ENCODE measurements around the gene LRCH1. TPM values are rescaled to one million over a fixed set of nuclear protein-coding genes. Genes with fewer than 3 reads are reported as not detected.
A peak's percentile ranks its signal among the peaks of the same experiment; 100 is the strongest.

Gene LRCH1
- total RNA-seq, 1 donor from 2014 or later = 15.4 TPM

GRCh38 chr13:46614582-46614981 lies 61.6 kb downstream of the LRCH1 start:
- DNase-seq (ENCODE audit: low spot score) = no peak

DNA sequence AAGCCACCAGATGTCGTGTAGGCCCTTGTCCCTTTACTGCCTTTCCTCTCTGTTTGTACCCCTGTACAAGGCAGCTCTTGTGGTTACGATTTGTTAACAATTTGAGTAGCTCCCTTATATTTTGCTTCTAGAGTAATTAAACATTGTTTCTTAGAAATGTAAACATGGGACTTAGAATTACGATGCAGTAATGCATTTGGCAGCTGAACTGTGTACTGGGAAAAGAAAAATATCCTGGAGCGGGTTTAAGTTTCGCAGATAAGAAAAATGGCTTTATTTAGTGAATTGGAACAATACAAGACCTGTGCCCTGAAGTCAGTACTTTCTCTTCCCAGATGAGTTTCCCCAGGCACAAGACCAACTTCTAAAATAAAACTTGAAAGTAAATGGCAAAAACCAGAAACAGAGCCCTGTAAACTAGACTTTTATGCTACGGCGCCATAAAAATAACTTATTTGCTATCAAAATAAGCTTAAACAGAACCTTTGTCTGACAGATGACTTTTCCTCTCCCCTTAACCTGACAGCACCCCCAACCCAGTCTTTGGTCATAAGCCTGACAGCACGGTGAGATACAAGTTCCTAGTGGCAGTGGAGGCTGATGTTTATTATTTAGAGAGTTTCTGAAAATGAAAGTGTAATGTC lies 63.0 kb downstream of the LRCH1 start:
- peak; percentile 48 for DNase-seq (ENCODE audit: low spot score)

DNA sequence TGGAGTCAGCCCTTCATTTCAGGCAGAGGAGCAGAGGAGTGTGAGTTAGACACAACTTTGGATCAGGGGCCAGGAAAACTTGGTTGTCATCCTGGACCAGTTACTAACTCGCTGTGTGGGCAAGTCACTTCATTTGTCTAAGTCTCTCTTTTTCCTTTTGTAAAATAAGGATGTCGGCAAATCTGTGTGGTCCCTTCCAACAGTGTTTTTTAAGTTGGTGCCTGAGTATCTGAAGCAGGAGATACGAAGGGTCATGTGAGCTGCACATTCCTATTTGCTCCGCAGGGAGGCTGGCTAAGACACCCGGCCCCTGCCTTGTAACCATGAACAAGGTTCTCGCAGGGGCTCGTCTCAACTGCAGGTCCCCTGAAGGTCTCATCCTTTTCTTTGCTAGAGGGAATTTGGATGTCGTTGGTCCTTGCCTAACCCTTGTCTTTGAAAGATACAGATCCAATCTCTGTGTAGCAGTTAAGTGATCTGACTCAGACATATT lies 64.3 kb downstream of the LRCH1 start:
- no peak for DNase-seq (ENCODE audit: low spot score)

DNA sequence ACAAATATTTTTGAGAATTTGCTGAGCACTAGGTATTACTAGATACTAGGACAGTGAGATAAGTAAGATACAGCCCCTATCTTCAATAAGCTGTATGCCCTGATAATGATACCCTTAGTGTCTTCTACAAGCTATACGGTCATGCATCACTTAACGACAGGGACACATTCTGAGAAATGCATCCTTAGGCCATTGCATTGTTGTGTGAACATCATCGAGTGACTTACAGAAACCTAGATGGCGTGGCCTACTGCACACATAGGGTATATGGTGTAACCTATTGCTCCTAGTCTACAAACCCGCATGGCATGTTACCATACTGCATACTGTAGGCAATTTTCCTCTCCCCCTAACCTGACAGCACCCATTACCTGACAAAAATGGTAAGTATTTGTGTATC lies 64.9 kb downstream of the LRCH1 start:
- DNase-seq (ENCODE audit: low spot score) = no peak

- no peak for DNase-seq (ENCODE audit: low spot score)
These were observed 65.8 kb downstream of the LRCH1 start for GRCh38 chr13:46618694-46619254.

DNA sequence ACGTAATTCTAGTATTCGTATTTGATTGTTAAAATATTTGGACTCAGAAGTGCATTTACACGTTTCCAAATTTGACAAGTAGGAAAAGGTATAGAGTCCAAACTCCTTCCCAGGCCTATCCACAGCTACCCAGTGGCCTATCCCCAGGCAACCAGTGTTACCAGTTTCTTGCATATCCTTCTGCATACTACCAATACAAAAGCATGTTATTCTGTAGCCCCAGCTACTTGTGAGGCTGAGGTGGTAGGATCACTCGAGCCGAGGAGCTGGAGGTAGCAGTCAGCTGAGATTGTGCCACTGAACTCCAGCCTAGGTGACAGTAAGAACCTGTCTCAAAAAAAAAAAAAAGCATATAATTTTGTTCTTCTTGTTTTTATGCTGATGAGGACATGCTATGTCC lies 67.1 kb downstream of the LRCH1 start:
- no peak for DNase-seq (ENCODE audit: low spot score)

- no peak for DNase-seq (ENCODE audit: low spot score)
These were observed 67.5 kb downstream of the LRCH1 start for GRCh38 chr13:46620471-46620870.

DNA sequence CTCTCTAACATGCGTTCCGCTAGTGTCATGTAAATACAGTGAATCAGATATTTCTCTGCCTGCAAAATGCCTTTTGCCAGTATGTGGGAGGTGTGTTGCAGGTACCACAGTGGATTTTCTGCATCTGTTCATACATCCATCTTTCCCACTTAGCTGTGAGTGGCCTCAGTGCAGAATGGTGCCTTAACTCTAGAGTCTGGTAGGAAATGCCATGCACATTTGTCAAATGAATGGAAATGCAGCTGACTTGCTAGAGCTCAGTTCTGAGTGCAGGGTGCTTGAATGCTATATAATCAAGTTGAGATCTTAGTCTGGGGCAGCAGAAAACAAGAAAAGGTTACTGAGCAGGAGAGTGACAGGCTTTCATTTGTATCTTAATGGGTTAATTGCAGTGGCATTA lies 68.2 kb downstream of the LRCH1 start:
- DNase-seq (ENCODE audit: low spot score) = peak; percentile 44

- peak; percentile 87 for DNase-seq (ENCODE audit: low spot score)
These were observed 69.0 kb downstream of the LRCH1 start for GRCh38 chr13:46621792-46622629.

- DNase-seq (ENCODE audit: low spot score) = peak; percentile 96
These were observed 69.8 kb downstream of the LRCH1 start for GRCh38 chr13:46622630-46623256.

DNA sequence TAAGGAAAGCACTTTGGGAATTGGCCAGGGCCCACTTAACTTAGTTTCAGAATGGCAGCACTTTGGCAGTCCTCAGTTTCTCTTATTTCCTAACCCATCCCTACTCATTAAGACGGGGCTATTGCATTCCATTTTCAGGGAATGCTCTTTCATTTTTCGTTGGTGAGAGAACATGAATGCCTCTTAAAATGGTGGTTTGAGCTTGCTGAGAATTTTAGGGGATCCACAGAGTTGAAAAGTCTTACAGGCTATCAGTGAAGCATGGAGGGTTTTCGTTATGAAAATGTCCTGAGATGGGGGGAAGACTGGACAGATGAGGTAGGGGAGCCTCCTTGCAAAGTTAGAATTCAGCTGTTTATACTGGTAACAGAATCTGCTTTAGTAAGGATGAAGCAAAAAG lies 71.4 kb downstream of the LRCH1 start:
- DNase-seq (ENCODE audit: low spot score) = no peak

DNA sequence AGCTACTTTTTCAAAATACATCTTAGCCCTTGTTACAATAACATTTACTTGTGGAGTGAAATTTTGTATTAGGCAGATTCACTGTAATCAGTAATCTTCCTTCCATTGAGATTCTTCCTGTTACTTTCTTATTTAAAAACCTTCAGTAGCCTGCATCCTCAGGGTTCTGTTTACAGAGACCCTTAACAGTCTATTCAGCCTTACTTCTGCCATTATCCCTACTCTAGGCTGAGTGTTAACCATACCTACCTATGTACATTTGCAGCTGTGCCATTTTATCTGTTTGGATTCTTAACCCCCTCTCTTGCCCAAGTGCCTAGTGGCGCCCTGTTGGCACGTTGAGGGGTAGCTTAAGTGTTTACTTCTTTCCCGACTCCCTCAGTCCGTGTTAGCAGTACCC lies 71.9 kb downstream of the LRCH1 start:
- no peak for DNase-seq (ENCODE audit: low spot score)

DNA sequence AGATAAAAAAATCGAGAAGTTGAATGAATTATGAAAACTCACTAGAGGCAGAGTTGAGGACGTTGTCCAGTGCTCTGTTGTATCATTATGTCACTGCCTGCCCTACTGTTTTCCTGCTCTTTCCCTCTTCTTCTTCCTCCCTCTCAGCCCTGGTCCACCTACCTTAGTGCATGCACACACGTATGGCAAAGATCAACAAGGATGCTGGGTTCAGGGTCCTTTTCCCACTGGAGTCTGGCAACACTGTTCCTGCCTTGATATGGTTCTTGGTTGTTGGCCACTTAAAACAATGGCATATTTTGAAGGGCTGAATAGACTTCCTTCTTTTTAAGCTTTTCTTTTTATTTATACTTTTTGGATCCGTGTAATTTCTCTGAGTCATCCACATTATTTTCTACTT lies 74.5 kb downstream of the LRCH1 start:
- no peak for DNase-seq (ENCODE audit: low spot score)

DNA sequence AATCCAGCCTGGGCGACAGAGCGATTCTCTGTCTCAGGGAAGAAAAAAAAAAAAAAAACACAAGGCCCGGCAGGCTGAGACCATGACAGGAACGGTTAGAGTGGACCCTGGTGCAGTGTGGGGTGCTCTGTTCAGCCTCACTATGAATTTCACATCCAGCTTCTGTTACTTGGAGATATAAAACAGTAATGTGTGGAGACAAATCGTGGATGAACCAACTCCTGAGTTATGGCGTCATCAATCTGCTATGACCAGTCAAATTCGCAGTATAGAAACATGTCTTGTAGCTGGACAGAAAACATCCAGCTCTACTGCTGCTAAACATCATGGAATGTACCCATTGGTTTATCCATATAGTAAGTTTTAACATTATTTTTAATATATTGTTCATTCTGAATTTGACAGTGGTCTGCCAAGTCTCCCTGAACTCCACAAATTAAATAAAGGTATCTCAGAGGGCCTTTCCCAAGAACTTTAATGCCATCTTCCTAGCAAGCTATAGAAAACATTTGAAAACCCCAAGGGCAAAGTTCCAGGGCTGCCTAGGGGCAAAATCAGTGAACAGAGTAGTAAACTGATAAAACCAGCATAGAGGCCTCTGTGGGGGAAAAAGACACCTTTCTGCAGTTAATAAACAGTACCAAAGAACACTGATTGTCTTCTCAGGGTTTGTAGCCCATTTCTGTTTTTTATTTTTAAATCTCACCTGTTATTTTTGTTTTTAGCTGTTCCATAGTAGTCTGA lies 75.8 kb downstream of the LRCH1 start:
- no peak for DNase-seq (ENCODE audit: low spot score)

- DNase-seq (ENCODE audit: low spot score) = no peak
These were observed 76.9 kb downstream of the LRCH1 start for GRCh38 chr13:46629811-46630413.

DNA sequence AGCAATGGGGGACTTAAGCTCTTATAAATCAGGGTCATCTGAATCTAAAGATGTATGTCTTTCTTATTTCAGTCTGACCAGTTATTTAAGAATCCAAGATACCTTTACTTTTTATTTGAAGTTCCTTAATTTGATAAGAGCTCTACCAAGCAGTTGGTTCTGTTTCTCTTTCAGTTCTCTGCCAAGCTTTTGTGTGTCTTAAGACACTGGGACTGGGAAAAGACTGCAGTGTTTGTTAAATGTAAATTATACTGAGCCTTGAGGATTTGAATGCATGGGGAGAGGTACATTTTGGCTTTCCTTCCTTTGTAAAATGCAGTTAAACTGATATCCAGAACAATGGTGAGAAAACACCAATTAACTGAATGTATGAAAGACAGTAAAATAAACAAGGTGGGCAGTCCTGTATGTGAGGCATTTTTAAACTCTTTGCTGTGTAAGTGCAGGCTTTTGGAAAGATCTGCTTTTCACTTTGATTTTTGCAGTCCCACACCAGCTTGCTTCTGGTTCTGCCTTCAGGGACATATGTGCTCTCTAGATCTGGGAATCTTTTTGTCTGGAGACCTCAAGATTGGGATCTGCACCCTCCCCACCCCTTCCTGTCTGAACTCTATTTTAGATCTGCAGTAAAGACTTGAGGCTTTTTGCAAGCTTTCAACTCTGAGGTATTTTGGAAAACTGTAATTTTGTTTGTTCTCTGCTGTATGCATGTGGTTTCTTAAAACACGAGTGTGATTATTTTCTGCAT lies 77.6 kb downstream of the LRCH1 start:
- peak; percentile 48 for DNase-seq (ENCODE audit: low spot score)

- no peak for DNase-seq (ENCODE audit: low spot score)
These were observed 78.2 kb downstream of the LRCH1 start for GRCh38 chr13:46631179-46631542.

DNA sequence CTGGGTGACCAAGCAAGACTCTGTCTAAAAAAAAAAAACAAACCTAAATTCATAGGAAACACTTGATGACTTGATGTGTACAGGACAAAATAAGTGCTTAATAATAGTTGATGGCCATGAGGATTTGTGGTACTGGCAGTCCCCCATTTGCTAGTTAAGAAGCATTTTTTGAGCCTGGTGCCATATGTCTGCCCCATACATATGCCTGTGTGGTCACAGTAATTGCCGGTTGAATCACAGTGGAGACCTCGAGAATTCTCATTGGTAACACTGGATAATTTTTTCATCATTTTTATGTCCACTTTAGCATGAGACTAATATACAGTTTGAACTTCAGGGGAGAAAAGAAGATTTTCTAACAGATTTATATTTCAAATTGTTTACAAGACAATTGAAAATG lies 79.2 kb downstream of the LRCH1 start:
- no peak for DNase-seq (ENCODE audit: low spot score)

GRCh38 chr13:46633416-46633815 lies 80.4 kb downstream of the LRCH1 start:
- peak; percentile 46 for DNase-seq (ENCODE audit: low spot score)

GRCh38 chr13:46636451-46636850 lies 83.5 kb downstream of the LRCH1 start:
- no peak for DNase-seq (ENCODE audit: low spot score)
